HEK293 (cell line): ENCODE results near the gene SLC8A1.

Experiments used
- CTCF ChIA-PET: fragments of 350-600 bp; formaldehyde crosslinking; extraction: SDS; loops from one replicate; lab custom pipeline; 2021; ENCODE audit warnings: antibody characterized with exemption; lab: Yijun Ruan, JAX
- POLR2A ChIA-PET: fragments of 300-600 bp; formaldehyde crosslinking; extraction: SDS; loops from one replicate; lab custom pipeline; 2020; ENCODE audit warnings: antibody characterized with exemption, inconsistent platforms; lab: Yijun Ruan, JAX
- H3K27ac ChIP-seq: fragments of 200-500 bp; sonication (Bioruptor generic); 2 replicates; pipeline ENCODE4 v1.5.1; 2014; ENCODE audit warnings: low read depth, low read length, control low read depth, inconsistent platforms; ENCODE audit errors: extremely low read depth
- H3K36me3 ChIP-seq, 2 experiments: fragments of 200-500 bp in 1 of 2; sonication (Bioruptor generic) in 1 of 2; 1 replicate in 1 of 2; 2 replicates in 1 of 2; pipeline ENCODE4 v1.5.1; 2014 to 2017; ENCODE audit warnings: inconsistent platforms in 2 of 2, low read length in 2 of 2; ENCODE audit not compliant: control insufficient read depth in 2 of 2, insufficient read depth in 1 of 2
- H3K4me1 ChIP-seq: fragments of 200-500 bp; sonication (Bioruptor generic); 2 replicates; pipeline ENCODE4 v1.5.1; 2014; ENCODE audit warnings: mild to moderate bottlenecking, low read length, inconsistent platforms; ENCODE audit not compliant: control insufficient read depth, insufficient read depth
- H3K4me3 ChIP-seq: 2 replicates; pipeline ENCODE4 v1.5.1; 2011; ENCODE audit warnings: low read depth, mild to moderate bottlenecking, control low read depth, low read length, moderate library complexity
- H3K9me3 ChIP-seq: fragments of 200-500 bp; sonication (Bioruptor generic); 2 replicates; pipeline ENCODE4 v1.5.1; 2014; ENCODE audit warnings: low read depth, low read length, inconsistent platforms; ENCODE audit not compliant: control insufficient read depth, insufficient read depth
- ATF2 ChIP-seq: fragments of 450-650 bp; formaldehyde crosslinking; IDR thresholded peaks from 2 replicates; pipeline ENCODE4 v1.5.1; 2016; ENCODE audit warnings: missing biosample characterization, missing genetic modification characterization, low read depth
- FEZF1 ChIP-seq: fragments of 450-650 bp; formaldehyde crosslinking; IDR thresholded peaks from 2 replicates; pipeline ENCODE4 v1.5.1; 2016; ENCODE audit warnings: missing biosample characterization, missing genetic modification characterization
- GFI1B ChIP-seq: fragments of 450-650 bp; formaldehyde crosslinking; IDR thresholded peaks from 2 replicates; pipeline ENCODE4 v1.5.1; 2016; ENCODE audit warnings: missing biosample characterization, missing genetic modification characterization
- GLIS1 ChIP-seq: fragments of 450-650 bp; formaldehyde crosslinking; IDR thresholded peaks from 2 replicates; pipeline ENCODE4 v1.5.1; 2016; ENCODE audit warnings: missing biosample characterization, missing genetic modification characterization
- HOXA7 ChIP-seq: sonication (generic); formaldehyde crosslinking; IDR thresholded peaks from 2 replicates; pipeline ENCODE4 v1.8.1; 2022; ENCODE audit warnings: missing genetic modification reagents, borderline replicate concordance
- KLF7 ChIP-seq: fragments of 450-650 bp; formaldehyde crosslinking; IDR thresholded peaks from 2 replicates; pipeline ENCODE4 v1.5.1; 2016; ENCODE audit warnings: missing biosample characterization, missing genetic modification characterization, borderline replicate concordance
- KLF8 ChIP-seq: fragments of 450-650 bp; formaldehyde crosslinking; IDR thresholded peaks from 2 replicates; pipeline ENCODE4 v1.5.1; 2016; ENCODE audit warnings: missing biosample characterization, missing genetic modification characterization
- OSR2 ChIP-seq: fragments of 450-650 bp; formaldehyde crosslinking; IDR thresholded peaks from 2 replicates; pipeline ENCODE4 v1.5.1; 2016; ENCODE audit warnings: missing biosample characterization, missing genetic modification characterization
- YY1 ChIP-seq: fragments of 450-650 bp; formaldehyde crosslinking; IDR thresholded peaks from 2 replicates; pipeline ENCODE4 v1.5.1; 2018; ENCODE audit warnings: missing biosample characterization, missing genetic modification characterization
- YY2 ChIP-seq: fragments of 450-650 bp; formaldehyde crosslinking; IDR thresholded peaks from 2 replicates; pipeline ENCODE4 v1.5.1; 2016; ENCODE audit warnings: missing biosample characterization, missing genetic modification characterization
- ZBTB44 ChIP-seq: fragments of 450-650 bp; IDR thresholded peaks from 2 replicates; pipeline ENCODE4 v1.5.1; 2018; ENCODE audit warnings: missing biosample characterization, mild to moderate bottlenecking, missing genetic modification characterization
- ZBTB48 ChIP-seq: fragments of 450-650 bp; formaldehyde crosslinking; IDR thresholded peaks from 2 replicates; pipeline ENCODE4 v1.5.1; 2016; ENCODE audit warnings: missing biosample characterization, missing genetic modification characterization
- ZFP69B ChIP-seq: fragments of 450-650 bp; formaldehyde crosslinking; IDR thresholded peaks from 2 replicates; pipeline ENCODE4 v1.5.1; 2016; ENCODE audit warnings: missing biosample characterization, missing genetic modification characterization
- ZNF148 ChIP-seq: fragments of 450-650 bp; formaldehyde crosslinking; IDR thresholded peaks from 2 replicates; pipeline ENCODE4 v1.5.0; 2017; ENCODE audit warnings: missing biosample characterization, missing genetic modification characterization, borderline replicate concordance
- ZNF157 ChIP-seq: fragments of 450-650 bp; formaldehyde crosslinking; IDR thresholded peaks from 2 replicates; pipeline ENCODE4 v1.5.1; 2016; ENCODE audit warnings: missing biosample characterization, missing genetic modification characterization
- ZNF248 ChIP-seq: fragments of 450-650 bp; formaldehyde crosslinking; IDR thresholded peaks from 2 replicates; pipeline ENCODE4 v1.5.1; 2017; ENCODE audit warnings: missing biosample characterization, missing genetic modification characterization
- ZNF266 ChIP-seq: fragments of 450-650 bp; formaldehyde crosslinking; IDR thresholded peaks from 2 replicates; pipeline ENCODE4 v1.5.1; 2016; ENCODE audit warnings: missing biosample characterization, missing genetic modification characterization, low read depth
- ZNF366 ChIP-seq: fragments of 450-650 bp; formaldehyde crosslinking; conservative IDR thresholded peaks from 2 replicates; pipeline ENCODE4 v1.5.1; 2016; ENCODE audit warnings: missing biosample characterization, missing genetic modification characterization
- ZNF391 ChIP-seq: fragments of 450-650 bp; formaldehyde crosslinking; IDR thresholded peaks from 2 replicates; pipeline ENCODE4 v1.5.1; 2016; ENCODE audit warnings: low read depth, missing biosample characterization, missing genetic modification characterization, borderline replicate concordance
- ZNF473 ChIP-seq: fragments of 450-650 bp; formaldehyde crosslinking; IDR thresholded peaks from 2 replicates; pipeline ENCODE4 v1.5.1; 2017; ENCODE audit warnings: missing biosample characterization, missing genetic modification characterization
- ZNF513 ChIP-seq: fragments of 450-650 bp; IDR thresholded peaks from 2 replicates; pipeline ENCODE4 v1.5.1; 2018; ENCODE audit warnings: missing biosample characterization, missing genetic modification characterization
- ZNF548 ChIP-seq: fragments of 450-650 bp; formaldehyde crosslinking; IDR thresholded peaks from 2 replicates; pipeline ENCODE4 v1.5.1; 2016; ENCODE audit warnings: missing biosample characterization, missing genetic modification characterization
- ZNF600 ChIP-seq: fragments of 450-650 bp; formaldehyde crosslinking; IDR thresholded peaks from 2 replicates; pipeline ENCODE4 v1.5.1; 2016; ENCODE audit warnings: missing biosample characterization, missing genetic modification characterization
- ZNF621 ChIP-seq: fragments of 450-650 bp; formaldehyde crosslinking; IDR thresholded peaks from 2 replicates; pipeline ENCODE4 v1.5.1; 2017; ENCODE audit warnings: missing biosample characterization, missing genetic modification characterization
- ZNF623 ChIP-seq: fragments of 450-650 bp; formaldehyde crosslinking; IDR thresholded peaks from 2 replicates; pipeline ENCODE4 v1.5.1; 2016; ENCODE audit warnings: missing biosample characterization, missing genetic modification characterization
- ZNF654 ChIP-seq: fragments of 450-650 bp; formaldehyde crosslinking; IDR thresholded peaks from 2 replicates; pipeline ENCODE4 v1.5.1; 2016; ENCODE audit warnings: low read depth, missing biosample characterization, missing genetic modification characterization
- ZNF670 ChIP-seq: fragments of 450-650 bp; formaldehyde crosslinking; IDR thresholded peaks from 2 replicates; pipeline ENCODE4 v1.5.1; 2016; ENCODE audit warnings: missing biosample characterization, missing genetic modification characterization, low read depth
- ZNF76 ChIP-seq: fragments of 450-650 bp; formaldehyde crosslinking; IDR thresholded peaks from 2 replicates; pipeline ENCODE4; 2016; ENCODE audit warnings: low read depth, missing biosample characterization, missing genetic modification characterization, borderline replicate concordance
- ZNF837 ChIP-seq: fragments of 450-650 bp; formaldehyde crosslinking; IDR thresholded peaks from 2 replicates; pipeline ENCODE4 v1.5.1; 2016; ENCODE audit warnings: missing biosample characterization, missing genetic modification characterization

Gene SLC8A1

GRCh38 chr2:40299173-40299572 lies 152.7 kb downstream of the SLC8A1 start (continued):
- TF ChIP-seq ZNF670 (tag by site-specific recombination), result no peak
- no peak for TF ChIP-seq KLF7 (tag by site-specific recombination)
- no peak for TF ChIP-seq ZNF473
- TF ChIP-seq ZNF654 (tag by site-specific recombination), result no peak
- TF ChIP-seq GFI1B, result no peak
- TF ChIP-seq ZNF621 (tag by site-specific recombination), result no peak
- TF ChIP-seq ZBTB48 (tag by site-specific recombination), result no peak
- TF ChIP-seq YY1 (tag by site-specific recombination), result no peak
- TF ChIP-seq OSR2, result no peak
- no peak for TF ChIP-seq FEZF1

- H3K9me3 ChIP-seq, result no peaks in the 10 kb centered on the region
- no peak overlapping the region for H3K27ac ChIP-seq
- no peaks in the 10 kb centered on the region for H3K4me1 ChIP-seq
- TF ChIP-seq ZNF248 (tag by site-specific recombination) (no peak), KLF8 (tag by site-specific recombination) (no peak), ZNF548 (tag by site-specific recombination) (no peak), ZNF366 (tag by site-specific recombination) (no peak), YY2 (tag by site-specific recombination) (no peak), ZNF391 (no peak)
- H3K36me3 ChIP-seq, result no peaks in the 10 kb centered on the region
- CTCF ChIA-PET, result interaction anchor here (0.5 kb wide), 1 partner anchor 257 kb away, joined by 3 read pairs; no protein-coding TSS in a partner anchor
- POLR2A ChIA-PET, result no interaction called here
- no peak overlapping the region for H3K4me3 ChIP-seq
Observed at GRCh38 chr2:40298026-40298425, 153.9 kb downstream of the SLC8A1 start.

- H3K9me3 ChIP-seq, result no peaks in the 10 kb centered on the region
- H3K4me1 ChIP-seq, result no peaks in the 10 kb centered on the region
- TF ChIP-seq ZNF366 (tag by site-specific recombination) (no peak), ZBTB44 (tag by site-specific recombination) (no peak), ZNF157 (tag by site-specific recombination) (no peak), HOXA7 (CRISPR knock-in tag) (no peak), ZNF76 (tag by site-specific recombination) (no peak), ZNF837 (tag by site-specific recombination) (no peak), ATF2 (no peak), ZNF266 (tag by site-specific recombination) (no peak), ZNF600 (tag by site-specific recombination) (no peak), ZFP69B (no peak), GLIS1 (tag by site-specific recombination) (no peak), ZNF148 (no peak), ZNF623 (tag by site-specific recombination) (no peak), ZNF513 (tag by site-specific recombination) (no peak)
- TF ChIP-seq, all 188 proteins: peak for 0
- ChIA-PET CTCF (no interaction called here), POLR2A (no interaction called here)
- Histone ChIP-seq H3K4me3 (no peak overlapping the region), H3K36me3 (no peaks in the 10 kb centered on the region), H3K27ac (no peak overlapping the region)
Observed at GRCh38 chr2:40292291-40292690, 159.6 kb downstream of the SLC8A1 start.
